Astrocyte (in vitro differentiated cells and primary cell): ENCODE data around the gene AMMECR1. TPM values are rescaled to one million over a fixed set of nuclear protein-coding genes. Genes with fewer than 3 reads are reported as not detected.

Experiments
- DNase-seq: peaks from one replicate; pipeline ENCODE4 v3.0.0-alpha.2; 2010; ENCODE audit warnings: low read depth
- FAIRE-seq: peaks from 2 replicates; lab custom pipeline; 2011; peaks lifted over from hg19 to GRCh38; lab: Jason Lieb, UNC
- H2AFZ ChIP-seq: 2 replicates; pipeline ENCODE4 v1.6.0; 2012; ENCODE audit warnings: low read depth, low read length, inconsistent platforms
- H3K27ac ChIP-seq: 2 replicates; pipeline ENCODE4 v1.5.1; 2011; ENCODE audit warnings: low read depth, low read length, inconsistent platforms
- H3K27me3 ChIP-seq: 2 replicates; pipeline ENCODE4 v1.6.0; 2011; ENCODE audit warnings: low read length, inconsistent platforms; ENCODE audit not compliant: insufficient read depth
- H3K36me3 ChIP-seq: 2 replicates; pipeline ENCODE4 v1.5.1; 2011; ENCODE audit warnings: low read length, inconsistent platforms; ENCODE audit not compliant: insufficient read depth
- H3K4me1 ChIP-seq: 2 replicates; pipeline ENCODE4 v1.5.1; 2011; ENCODE audit warnings: low read length, inconsistent platforms; ENCODE audit not compliant: insufficient read depth
- H3K4me2 ChIP-seq: 2 replicates; pipeline ENCODE4 v1.6.0; 2012; ENCODE audit warnings: low read length, inconsistent platforms
- H3K4me3 ChIP-seq: 2 replicates; pipeline ENCODE4 v1.5.1; 2011; ENCODE audit warnings: low read depth, mild to moderate bottlenecking, low read length, inconsistent platforms; ENCODE audit not compliant: insufficient read depth
- H3K79me2 ChIP-seq: 2 replicates; pipeline ENCODE4 v1.6.0; 2012; ENCODE audit warnings: mild to moderate bottlenecking, low read length, inconsistent platforms; ENCODE audit not compliant: insufficient read depth
- H3K9ac ChIP-seq: 2 replicates; pipeline ENCODE4 v1.6.0; 2012; ENCODE audit warnings: mild to moderate bottlenecking, low read length, inconsistent platforms
- H3K9me3 ChIP-seq: 2 replicates; pipeline ENCODE4 v1.5.1; 2012; ENCODE audit warnings: low read depth, mild to moderate bottlenecking, low read length, inconsistent platforms; ENCODE audit not compliant: insufficient read depth
- H4K20me1 ChIP-seq: 2 replicates; pipeline ENCODE4 v1.6.0; 2012; ENCODE audit warnings: low read length, inconsistent platforms; ENCODE audit not compliant: insufficient read depth
- H3K27ac Mint-ChIP-seq: one replicate; pipeline ENCODE4 v1.8.0; 2021; ENCODE audit warnings: mild to moderate bottlenecking, mixed read lengths; ENCODE audit not compliant: unreplicated experiment
- H3K27me3 Mint-ChIP-seq: one replicate; pipeline ENCODE4 v1.8.0; 2021; ENCODE audit warnings: low read depth, mixed read lengths; ENCODE audit not compliant: unreplicated experiment
- H3K36me3 Mint-ChIP-seq: one replicate; pipeline ENCODE4 v1.8.0; 2021; ENCODE audit warnings: low read depth, mixed read lengths; ENCODE audit not compliant: unreplicated experiment
- H3K4me1 Mint-ChIP-seq: one replicate; pipeline ENCODE4 v1.8.0; 2021; ENCODE audit warnings: low read depth, mixed read lengths; ENCODE audit not compliant: unreplicated experiment
- H3K4me3 Mint-ChIP-seq: one replicate; pipeline ENCODE4 v1.8.0; 2021; ENCODE audit warnings: mild to moderate bottlenecking, moderate library complexity, mixed read lengths; ENCODE audit not compliant: unreplicated experiment
- H3K9me3 Mint-ChIP-seq: one replicate; pipeline ENCODE4 v1.8.0; 2021; ENCODE audit warnings: mild to moderate bottlenecking, mixed read lengths; ENCODE audit not compliant: unreplicated experiment
- EZH2 ChIP-seq: IDR thresholded peaks from 2 replicates; pipeline ENCODE4 v1.6.1; 2012; ENCODE audit warnings: mild to moderate bottlenecking, low read length, inconsistent platforms; ENCODE audit not compliant: insufficient read depth
- total RNA-seq: library from RNA; stranded (reverse); gene quantifications from 2 replicates; pipeline ENCODE4 v1.2.1, GENCODE V29; 2021
- TF ChIP-seq, protein P1 (sequence below): IDR thresholded peaks from 2 replicates; pipeline ENCODE4 v1.5.1; 2011; ENCODE audit warnings: low read depth, mild to moderate bottlenecking, inconsistent platforms, low read length, moderate library complexity; ENCODE audit not compliant: insufficient read depth

The AMMECR1 gene
- total RNA-seq, 1 donor from 2014 or later: 16.0 TPM

DNA sequence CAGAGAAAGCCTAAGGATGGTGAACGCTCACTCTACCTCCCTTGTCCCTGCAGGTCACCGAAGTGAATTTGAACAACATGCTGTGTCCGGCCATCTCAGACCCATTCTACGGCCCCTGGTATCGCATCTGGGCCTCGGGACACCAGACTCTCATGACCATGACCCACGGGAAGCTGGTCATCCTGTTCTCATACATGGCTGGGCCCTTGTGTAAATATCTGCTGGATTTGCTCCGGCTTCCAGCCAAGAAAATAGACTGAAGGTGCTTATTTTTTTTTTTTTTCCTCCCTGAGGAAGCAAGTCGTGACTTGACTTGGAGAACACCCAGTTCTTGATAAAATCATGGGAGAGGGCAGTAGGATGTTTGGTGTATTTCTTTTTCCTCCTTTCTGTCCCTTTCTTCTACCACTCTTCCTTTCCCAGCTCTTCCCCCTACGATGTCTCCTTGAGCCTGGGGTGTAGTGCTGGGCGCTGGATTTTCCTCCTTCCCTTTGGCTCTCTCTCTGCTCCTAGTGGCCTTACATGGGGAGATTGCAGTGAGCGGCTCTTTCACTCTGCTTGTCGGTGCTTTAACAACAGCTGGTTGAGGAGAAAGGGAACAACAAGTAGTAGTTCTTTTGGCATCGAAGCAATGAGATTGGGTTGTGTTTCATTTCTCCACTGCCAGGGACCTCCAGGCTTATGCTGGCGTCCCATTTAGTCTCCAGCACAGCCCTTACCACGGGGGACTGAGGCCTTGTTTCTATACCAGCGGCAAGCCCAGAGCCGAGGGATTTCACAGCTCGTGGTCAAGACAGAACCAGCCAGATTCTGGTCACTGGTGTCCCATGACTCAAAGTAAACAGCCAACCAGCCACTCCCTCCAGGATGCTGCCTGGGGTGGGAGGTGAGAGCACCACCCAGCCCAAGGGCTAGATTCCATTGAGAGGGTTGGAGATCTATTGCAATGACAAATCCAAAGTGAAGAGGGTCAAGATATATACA lies 144.4 kb downstream of the AMMECR1 start:
- no peak for DNase-seq
- no peaks in the 10 kb centered on the region for H4K20me1 ChIP-seq
- FAIRE-seq: peak; percentile 5

DNA sequence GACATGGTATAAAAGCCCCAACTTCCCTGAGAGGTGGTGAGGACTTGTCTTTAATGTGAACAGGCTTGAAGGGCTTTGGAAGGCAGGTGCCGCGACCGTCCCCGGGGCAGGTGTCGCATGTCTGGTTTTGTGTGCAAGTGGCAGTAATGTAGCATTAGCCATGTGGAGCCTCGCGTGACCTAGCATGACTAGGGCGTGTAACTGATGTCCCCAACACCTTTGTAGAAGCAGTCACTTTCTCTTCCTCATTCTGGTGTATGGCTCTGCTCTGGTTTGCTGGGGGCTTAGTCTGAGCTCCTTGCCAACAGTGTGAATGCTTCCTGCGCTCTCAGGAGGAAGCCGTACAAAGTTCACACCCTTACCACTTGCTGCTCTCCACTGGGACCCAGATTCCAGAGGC lies 145.7 kb downstream of the AMMECR1 start:
- Mint-ChIP-seq H3K27ac (no peak overlapping the region), H3K4me3 (no peak overlapping the region), H3K9me3 (peaks cover 3% of the 10 kb centered on the region), H3K36me3 (peaks cover 5% of the 10 kb centered on the region), H3K27me3 (no peaks in the 10 kb centered on the region), H3K4me1 (peaks cover 5% of the 10 kb centered on the region)
- no peak overlapping the region for H3K27ac ChIP-seq
- no peak overlapping the region for H2AFZ ChIP-seq
- no peak for FAIRE-seq
- TF ChIP-seq, protein P1, sequence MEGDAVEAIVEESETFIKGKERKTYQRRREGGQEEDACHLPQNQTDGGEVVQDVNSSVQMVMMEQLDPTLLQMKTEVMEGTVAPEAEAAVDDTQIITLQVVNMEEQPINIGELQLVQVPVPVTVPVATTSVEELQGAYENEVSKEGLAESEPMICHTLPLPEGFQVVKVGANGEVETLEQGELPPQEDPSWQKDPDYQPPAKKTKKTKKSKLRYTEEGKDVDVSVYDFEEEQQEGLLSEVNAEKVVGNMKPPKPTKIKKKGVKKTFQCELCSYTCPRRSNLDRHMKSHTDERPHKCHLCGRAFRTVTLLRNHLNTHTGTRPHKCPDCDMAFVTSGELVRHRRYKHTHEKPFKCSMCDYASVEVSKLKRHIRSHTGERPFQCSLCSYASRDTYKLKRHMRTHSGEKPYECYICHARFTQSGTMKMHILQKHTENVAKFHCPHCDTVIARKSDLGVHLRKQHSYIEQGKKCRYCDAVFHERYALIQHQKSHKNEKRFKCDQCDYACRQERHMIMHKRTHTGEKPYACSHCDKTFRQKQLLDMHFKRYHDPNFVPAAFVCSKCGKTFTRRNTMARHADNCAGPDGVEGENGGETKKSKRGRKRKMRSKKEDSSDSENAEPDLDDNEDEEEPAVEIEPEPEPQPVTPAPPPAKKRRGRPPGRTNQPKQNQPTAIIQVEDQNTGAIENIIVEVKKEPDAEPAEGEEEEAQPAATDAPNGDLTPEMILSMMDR: no peak
- TF ChIP-seq EZH2: no peak
- DNase-seq: no peak
- H4K20me1 ChIP-seq: no peaks in the 10 kb centered on the region
- no peaks in the 10 kb centered on the region for H3K36me3 ChIP-seq
- H3K79me2 ChIP-seq: no peaks in the 10 kb centered on the region
- no peaks in the 10 kb centered on the region for H3K27me3 ChIP-seq
- peaks cover 18% of the 10 kb centered on the region for H3K4me1 ChIP-seq
- H3K4me3 ChIP-seq: no peak overlapping the region
- H3K9ac ChIP-seq: no peak overlapping the region
- no peaks in the 10 kb centered on the region for H3K9me3 ChIP-seq
- no peak overlapping the region for H3K4me2 ChIP-seq

More for the DNA sequence above, 144.4 kb downstream of the AMMECR1 start:
- H3K27ac Mint-ChIP-seq: peak overlapping the region; percentile 47
- H3K9me3 Mint-ChIP-seq: peaks cover 3% of the 10 kb centered on the region
- Histone ChIP-seq H3K4me1 (peaks cover 10% of the 10 kb centered on the region), H2AFZ (no peak overlapping the region), H3K79me2 (no peaks in the 10 kb centered on the region), H3K4me3 (no peak overlapping the region), H3K9ac (no peak overlapping the region), H3K9me3 (no peaks in the 10 kb centered on the region), H3K36me3 (no peaks in the 10 kb centered on the region), H3K27me3 (no peaks in the 10 kb centered on the region), H3K27ac (no peak overlapping the region), H3K4me2 (peak overlapping the region; percentile 3)
- no peaks in the 10 kb centered on the region for H3K27me3 Mint-ChIP-seq
- peaks cover 5% of the 10 kb centered on the region for H3K4me1 Mint-ChIP-seq
- H3K4me3 Mint-ChIP-seq: no peak overlapping the region
- no peak for TF ChIP-seq EZH2
- TF ChIP-seq, protein P1: no peak
- peaks cover 5% of the 10 kb centered on the region for H3K36me3 Mint-ChIP-seq
